OCI-LY7 (cell line): Measurements from ENCODE around the gene BICC1.

Experiments
- CTCF ChIP-seq: fragments of 200-600 bp; sonication (generic); conservative IDR thresholded peaks from 2 replicates; pipeline ENCODE4 v1.5.1; 2014; ENCODE audit warnings: mild to moderate bottlenecking, antibody characterized with exemption, low read length, moderate library complexity, mixed read lengths
- EZH2phosphoT487 ChIP-seq: fragments of 200-600 bp; sonication (generic); IDR thresholded peaks from 2 replicates; pipeline ENCODE4 v1.6.1; 2018; ENCODE audit warnings: low read depth, borderline replicate concordance, mild to moderate bottlenecking, mixed run types, antibody characterized with exemption, low read length, moderate library complexity, mixed read lengths

- TF ChIP-seq CTCF (no peak), EZH2phosphoT487 (no peak)
Measured at GRCh38 chr10:58586282-58587245, 73.9 kb downstream of the BICC1 start.
